ENCODE data around the gene CRIM1.

The CRIM1 gene

DNA sequence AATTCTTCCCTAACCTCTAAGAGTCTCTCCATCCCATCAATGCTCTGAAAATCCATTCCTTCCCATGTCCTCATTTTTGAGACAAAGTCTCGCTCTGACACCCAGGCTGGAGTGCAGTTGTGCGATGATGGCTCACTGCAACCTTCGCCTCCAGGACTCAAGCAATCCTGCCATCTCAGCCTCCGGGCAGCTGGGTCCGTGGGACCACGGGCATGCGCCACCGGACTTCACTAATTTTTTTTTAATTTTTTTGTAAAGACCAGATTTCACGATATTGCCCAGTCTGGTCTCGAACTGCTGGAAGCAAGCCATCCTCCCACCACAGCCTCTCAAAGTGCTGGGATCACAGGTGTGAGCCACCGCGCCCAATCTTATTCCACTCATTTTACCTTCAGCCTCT lies 240.8 kb downstream of the CRIM1 start:
- DNase-seq: no peak

DNA sequence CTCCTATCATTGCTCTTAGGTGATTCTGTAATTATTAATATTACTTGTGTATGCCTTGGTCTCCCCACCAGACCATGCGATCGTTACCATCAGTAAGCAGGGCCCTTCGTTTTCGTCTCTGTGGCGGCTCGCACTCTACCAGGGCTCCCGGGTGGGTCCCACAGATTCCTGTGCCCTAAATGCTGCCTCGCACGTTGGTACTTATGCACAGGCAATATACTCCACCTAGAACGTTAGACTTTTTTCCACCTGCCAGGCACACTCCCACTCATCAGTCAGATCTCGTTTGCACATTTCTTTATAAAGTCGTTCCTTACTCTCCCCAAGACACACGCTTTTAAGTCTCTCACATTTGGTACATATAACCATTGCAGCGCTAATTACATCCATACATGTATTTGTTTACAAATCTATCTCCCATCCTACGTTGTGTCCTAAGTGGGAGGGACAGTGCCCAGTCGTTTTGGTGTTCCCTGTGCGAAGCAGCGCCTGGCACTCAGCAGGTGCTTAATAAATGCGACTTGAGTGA lies 241.5 kb downstream of the CRIM1 start:
- DNase-seq: no peak

DNA sequence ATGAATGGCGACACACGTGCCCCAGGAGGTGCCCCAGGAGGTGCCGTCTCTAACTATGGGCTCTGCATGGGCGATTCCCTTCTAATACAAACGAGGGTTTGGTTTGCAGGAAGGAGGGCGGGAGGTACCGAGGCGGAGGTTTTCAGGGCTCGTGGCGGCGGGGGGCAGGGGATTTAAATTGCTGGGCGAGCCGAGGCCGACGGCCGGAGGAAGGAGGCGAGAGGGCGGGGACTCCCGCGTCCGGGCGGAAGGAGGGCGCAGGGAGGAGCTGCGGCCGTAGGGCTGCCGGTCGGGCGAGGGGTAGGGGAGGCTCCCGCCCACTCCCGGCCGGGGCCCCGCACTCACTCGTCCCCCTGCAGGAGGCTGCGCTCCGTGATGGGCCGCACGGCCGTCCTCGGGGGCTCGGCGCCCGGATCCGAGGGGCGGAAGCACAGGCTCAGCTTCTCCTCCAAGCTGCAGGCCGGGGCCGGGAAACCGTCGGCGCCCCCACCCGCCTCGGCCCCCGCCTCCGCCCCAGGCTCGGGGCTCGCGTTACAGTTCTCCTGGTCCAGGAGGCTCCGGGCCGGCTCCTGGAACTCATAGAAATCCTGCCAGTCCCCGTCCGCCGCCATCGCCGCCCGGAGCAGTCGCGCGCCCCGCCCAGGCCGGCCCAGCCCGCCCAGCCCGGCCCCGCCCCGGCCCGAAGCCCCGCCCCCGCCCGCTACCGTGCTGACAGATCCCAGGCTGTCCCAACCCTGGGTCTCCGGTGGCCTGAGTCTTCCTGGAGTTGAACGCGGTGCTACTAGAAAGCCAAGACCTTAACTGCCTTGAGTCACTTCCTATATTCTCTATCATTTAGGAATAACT lies 242.2 kb downstream of the CRIM1 start, which contains the start of gene FEZ2:
TSS of gene FEZ2 (minus strand) at position 637 of the 846 bp plus-strand sequence. CDS start at position 611, 26 bp downstream.
- peak; percentile 19 for DNase-seq
